Amniotic epithelial cell (primary cell): ENCODE data around the gene TREM1.
"Not testable (repeated sequence)": the region's sequence is repeated elsewhere in the genome, so short reads cannot be mapped to it uniquely, and the experiment has no call there.

Experiments used
- DNase-seq: peaks from one replicate; pipeline ENCODE4 v3.0.0-alpha.2; 2010; ENCODE audit warnings: low read depth

The TREM1 gene

DNA sequence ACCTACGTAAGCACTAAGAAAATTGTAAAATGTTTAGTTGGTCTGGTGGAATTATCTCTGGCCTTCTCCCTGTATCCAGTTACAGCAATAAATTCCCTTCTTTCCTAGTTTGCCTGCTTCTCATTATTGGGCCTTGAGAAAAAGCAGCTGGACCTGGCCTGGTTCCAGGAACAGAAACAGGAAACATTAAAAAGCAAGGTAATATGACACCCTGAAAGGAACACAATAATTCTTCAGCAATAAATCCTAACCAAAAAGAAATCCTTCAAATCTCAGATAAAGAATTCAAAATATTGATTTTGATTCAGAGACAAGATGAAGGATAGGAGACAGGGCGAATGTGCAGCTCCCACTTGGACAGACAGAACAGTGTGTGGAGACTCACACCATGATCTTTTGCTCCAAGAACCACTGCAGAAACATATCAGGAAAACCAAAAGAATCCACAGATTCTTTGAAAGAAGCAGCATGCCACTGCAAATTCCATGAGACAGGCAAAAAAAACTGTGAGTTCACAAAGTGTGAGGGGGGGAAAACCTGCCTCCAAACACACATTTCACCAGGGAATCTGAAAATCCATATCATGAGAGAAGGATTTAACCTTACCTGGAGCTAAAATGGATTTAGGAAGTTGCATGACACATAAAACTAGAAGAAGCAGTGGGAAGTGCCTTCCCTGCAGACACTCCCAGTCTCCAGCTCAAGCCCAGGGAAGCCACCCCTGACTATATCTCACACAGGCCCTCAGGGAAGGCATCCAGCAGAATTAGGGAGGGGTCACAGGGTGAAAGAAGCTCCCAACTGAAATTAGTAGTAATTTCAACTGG lies 28.9 kb downstream of the TREM1 start:
- DNase-seq: peak; percentile 77

DNA sequence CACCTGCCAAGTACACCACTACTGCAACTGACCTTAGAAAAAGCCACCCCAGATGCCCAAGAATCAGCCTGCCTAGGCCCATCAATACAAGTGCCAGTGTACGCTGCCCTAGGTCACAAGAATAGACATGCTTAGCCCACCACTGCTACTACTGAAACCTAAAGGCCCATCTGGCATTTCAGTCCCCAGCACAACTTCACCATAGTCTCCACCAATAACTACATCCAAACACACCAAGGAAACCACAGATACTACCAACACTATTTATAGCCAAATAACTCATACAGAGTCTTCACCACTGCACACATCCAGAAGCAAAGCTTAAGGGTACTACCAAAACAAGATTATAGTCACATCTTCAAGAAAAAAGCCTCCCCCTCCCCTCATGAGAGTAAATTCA lies 30.1 kb downstream of the TREM1 start:
- DNase-seq: no peak

DNA sequence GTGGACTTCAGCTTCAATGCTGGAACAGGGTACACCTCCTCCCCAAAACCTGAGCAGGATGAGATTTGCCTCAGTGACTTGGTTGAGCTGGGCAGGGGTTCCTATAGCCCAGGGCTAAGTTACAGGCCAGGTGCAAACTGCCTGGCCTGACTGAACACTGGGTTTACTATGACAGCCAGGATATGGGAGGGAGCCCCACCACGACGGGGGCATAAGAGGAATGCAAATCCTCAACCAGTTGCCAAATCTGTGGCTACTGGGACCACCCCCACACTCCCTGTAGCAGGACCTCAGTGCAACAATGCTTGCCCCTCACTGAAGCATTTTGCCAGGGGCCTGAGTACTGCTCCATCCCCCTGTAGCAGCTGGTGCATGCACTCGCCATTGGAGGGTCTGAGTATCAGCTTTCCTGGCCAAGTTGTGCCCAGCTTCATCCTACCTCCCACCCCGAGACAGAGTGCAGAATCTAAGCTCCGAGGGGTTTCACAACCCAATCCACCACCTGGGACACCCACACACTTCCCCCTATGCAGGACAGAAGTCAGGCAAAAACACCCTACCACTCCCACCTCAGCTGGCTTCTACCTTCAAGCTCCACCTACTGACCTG lies 30.7 kb downstream of the TREM1 start:
- no peak for DNase-seq

DNA sequence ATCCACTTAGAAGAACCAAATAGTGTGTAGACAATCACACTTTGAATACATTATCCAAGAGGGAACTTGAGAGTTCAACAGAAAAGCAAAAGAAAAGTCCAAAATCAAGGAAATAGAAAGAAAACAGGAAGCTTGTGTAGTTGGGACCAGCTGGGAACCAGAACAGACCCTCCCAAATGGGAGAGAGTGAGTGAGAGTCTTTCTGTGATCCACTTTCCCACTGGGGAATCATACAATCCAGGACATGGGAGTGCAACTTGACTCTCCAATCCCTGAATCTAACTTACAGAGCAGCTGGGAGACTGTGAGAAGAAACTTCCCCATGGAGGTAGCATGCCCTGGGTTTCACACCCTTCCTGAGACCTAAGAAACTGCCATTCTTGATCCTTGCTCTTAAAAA lies 31.4 kb downstream of the TREM1 start:
- DNase-seq: no peak

DNA sequence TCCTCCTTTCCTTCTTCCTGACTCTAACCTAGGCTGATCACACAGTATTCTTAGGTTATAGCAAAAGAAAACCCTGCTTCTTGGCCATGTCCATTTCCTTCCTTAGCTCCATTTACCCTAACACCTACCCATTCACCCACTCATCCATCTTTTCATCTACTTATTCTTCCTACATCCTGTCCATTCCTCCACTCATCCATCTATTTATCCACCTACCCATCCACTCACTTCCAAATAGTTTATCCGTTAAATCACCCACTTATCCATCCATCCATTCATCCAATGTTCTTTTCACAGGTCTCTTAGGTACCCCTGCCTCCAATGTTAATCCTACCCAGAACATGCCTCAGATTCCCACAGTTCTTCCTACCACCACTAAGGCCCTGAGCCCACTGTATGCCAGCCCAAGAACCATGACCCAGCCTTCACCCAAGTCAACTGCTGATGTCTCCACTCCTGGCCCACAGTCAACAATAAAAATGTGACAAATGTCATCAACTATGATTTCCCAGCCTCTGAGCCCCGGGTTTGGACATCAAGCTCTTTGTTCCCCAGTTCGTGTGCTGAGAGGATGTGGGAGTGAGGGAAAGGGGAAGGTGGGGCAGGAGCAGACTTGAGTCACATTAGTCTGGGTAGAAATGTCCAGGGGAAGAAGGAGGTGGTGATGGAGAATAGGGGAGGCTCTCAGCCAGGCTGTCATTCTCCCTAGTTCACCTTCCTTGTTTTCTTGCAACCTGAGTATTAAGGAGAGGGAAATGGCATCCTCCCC lies 33.9 kb downstream of the TREM1 start:
- DNase-seq: no peak

DNA sequence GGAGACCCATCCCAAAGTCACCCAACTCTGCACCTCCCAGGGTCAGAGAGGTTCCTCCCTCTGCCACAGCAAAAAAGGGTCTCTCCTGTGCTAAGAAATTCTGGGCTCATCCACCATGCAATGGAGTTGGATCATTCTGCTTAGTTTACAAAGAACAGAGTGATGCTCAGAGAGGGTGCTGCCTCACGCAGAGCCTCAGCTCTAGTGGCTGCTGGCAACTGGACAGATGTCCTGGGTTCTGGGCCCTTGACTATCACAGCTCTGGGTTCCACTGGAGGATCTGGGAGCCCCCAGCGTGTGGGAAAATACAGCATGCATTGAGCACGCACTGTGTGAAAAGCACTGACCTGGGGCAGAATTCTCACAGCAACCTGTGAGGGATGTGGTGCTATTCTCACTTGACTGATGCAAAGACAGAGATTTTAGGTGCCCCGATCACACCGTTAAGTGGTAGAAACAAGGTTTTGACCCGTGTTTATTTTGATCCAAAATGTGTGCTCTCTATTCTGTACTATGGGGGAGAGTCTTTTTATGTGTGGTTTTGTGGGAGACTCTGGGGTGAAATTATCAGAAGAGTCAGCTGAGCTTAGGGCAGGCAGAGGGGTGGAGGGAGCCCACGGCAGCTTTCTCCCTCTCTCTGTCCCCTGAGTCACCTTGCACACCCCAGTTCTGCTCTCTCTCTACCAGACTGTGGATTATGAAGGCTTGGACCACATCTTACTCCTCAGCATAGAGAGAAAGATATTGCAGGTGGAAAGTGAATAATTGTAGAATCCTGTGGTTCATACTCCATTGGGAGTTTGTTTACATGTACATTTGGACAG lies 38.4 kb downstream of the TREM1 start:
- DNase-seq: no peak

DNA sequence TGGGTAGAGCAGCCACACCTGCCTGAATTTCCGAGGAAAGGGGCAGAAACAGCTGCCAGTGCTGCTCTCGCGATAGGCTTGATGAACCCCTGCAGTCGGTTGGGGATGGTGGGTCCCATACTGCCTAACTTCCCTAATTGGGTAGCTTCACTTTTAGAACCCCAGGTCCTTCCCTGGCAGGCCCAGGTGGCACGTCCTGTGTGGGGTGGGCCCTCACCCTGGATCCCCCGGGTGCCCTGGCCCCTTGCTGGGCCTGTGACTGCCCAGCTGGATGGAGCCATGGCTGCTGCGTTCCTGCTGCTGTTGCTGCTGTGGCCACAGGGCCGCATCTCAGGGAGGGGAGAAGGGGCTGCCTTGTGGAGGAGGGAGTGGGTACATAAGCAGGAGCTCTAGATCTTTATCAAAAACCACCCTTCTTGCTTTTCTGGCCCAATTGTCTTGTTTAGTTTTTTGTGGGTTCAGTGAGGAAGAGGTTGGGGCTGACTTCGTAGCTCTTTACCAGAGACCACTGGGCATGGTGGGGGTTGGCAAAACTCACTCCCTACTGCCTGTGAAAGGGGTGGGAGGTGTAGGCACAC lies 39.1 kb downstream of the TREM1 start:
- DNase-seq: no peak

DNA sequence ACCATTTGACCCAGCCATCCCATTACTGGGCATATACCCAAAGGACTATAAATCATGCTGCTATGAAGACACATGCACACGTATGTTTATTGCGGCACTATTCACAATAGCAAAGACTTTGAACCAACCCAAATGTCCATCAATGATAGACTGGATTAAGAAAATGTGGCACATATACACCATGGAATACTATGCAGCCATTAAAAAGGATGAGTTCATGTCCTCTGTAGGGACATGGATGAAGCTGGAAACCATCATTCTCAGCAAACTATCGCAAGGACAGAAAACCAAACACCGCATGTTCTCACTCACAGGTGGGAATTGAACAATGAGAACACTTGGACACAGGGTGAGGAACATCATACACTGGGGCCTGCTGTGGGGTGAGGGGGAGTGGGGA lies 40.0 kb downstream of the TREM1 start:
- not testable (repeated sequence) for DNase-seq

DNA sequence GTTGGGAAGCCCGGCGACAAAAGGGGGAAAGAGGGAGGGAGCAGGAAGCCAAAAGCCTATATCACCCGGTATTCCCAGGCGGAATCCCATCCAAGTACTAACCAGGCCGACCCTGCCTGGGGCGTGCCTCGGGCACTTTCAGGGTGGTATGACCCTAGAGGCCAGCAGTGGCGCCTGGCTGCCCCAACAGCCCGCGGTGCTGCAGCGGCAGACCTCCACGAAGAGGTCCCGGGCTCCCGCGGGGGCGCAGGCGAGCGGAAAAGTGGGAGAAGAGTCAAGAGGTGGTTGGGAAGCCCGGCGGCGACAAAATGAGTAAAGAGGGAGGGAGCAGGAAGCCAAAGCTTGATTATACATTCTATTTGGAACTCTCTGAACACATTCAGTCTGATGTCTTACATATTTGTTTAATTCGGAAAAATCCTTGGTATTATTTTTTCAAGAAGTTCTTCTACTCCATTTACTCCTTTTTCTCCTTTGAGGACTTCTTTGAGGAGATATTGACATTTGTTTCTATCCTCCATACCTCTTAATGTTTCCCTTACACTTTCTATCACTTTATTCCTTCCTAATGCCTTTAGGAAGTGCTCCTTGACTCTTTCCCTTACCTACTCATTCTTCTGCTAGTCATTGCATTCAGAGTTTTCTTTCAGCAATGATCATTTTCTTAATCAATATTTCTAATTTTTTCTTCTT lies 46.9 kb downstream of the TREM1 start:
- no peak for DNase-seq

DNA sequence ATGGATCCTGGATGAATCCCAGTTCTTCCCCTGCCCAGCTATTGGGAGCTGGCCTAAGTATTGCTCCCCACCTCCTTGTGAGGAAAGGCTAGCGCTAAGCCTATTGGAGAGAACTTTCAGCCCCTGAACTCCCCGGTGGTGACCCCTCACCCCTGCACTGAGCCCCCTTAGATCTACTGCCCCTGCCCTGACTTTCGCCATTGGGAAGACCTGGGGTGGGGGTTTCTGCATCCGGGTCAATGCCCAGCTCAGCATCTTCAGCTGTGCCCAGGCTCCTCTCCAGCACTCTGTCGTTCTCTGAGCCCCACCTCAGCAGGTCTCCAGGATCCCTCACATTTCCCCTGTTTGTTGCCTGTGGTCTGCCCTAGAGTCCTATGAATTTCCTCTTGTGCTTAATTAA lies 49.4 kb downstream of the TREM1 start:
- no peak for DNase-seq

DNA sequence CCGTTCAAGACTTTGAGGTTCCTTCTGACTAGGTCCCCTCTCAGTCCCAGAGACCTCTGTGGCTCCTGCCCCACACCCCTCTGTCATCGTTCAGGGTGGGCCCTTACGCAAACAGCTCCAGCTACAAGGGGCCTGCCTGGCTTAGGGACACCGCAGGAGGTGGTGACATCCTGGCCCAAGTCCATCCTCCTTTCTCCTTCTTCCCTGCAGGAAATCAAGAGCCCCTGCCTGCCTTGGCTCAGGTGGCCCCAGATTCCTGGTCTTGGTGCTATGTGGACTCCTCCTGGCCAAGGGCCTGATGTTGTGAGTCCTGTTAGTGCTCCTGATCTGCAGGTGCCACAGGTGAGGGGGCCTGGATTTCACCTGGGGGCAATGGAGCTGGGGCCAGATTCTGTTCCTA lies 50.2 kb downstream of the TREM1 start:
- no peak for DNase-seq

DNA sequence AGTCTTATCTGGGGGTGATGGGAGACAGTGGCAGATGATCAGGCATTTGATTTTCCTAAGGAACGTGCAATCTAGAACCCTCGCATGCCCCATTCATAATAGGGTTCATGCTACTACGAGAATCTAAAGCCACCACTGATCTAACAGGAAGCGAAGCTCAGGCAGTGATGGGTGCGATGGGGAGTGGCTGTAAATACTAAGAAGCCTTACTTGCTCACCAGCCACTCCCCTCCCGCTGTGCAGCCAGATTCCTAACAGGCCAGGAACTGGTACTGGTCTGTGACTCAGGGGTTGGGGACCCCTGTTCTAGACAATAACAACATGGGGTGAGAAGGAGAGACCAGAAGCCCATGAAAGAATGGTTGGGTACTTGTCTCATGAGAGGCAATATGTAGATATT lies 53.8 kb downstream of the TREM1 start:
- DNase-seq: no peak

DNA sequence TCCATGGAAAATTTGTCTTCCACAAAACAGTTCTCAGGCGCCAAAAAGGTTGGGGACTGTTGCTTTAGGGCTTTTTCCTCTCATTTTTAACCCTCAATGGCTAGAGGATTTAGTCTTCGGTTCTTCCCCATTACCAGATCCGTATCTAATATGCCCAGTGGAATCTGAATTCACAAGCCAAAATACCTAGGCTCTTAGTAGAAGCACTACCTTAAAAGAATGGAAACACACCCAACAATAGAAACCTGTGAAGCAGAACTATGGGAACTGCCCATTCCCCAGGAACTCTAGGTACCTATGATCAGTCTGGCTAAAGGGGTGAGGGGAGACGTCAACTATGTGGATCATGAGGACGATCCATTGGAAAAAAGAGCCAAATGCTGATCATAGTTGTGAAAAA lies 55.2 kb downstream of the TREM1 start:
- DNase-seq: no peak

DNA sequence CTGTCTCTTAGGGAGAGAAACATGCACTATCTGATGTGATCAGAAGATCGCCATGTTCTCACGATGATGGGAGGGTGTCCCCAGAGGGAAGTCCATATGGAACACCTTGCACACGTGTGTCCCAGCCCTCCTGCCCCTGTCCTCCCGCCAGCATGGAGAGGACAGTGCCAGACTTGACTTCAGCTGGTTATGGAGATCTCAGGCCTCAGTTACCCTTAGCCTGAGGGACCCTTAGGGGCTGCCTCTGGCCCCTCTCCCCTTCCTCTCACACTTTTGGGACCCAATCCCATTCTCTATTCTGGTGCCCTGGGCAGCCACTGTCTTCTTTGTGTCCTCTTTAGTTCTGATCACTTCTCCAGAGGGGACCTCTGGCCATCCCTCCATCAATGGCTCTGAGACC lies 56.8 kb downstream of the TREM1 start:
- no peak for DNase-seq

DNA sequence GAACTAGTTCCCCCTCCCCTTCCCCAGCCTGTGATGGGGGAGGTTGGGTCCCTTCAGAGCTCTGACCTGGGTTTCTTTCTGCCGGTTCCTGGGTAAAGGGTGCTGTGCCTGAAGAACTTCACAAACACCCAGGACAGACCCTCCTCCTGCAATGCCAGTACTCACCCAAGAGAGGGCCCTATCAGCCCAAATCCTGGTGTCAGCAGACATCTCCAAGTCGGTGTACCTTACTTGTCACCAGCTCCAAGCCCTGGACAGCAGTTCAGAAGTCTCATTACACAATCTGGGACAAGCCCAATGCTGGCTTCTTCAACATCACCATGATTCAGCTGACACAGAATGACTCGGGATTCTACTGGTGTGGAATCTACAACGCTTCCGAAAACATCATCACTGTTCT lies 57.9 kb downstream of the TREM1 start:
- DNase-seq: peak; percentile 3

DNA sequence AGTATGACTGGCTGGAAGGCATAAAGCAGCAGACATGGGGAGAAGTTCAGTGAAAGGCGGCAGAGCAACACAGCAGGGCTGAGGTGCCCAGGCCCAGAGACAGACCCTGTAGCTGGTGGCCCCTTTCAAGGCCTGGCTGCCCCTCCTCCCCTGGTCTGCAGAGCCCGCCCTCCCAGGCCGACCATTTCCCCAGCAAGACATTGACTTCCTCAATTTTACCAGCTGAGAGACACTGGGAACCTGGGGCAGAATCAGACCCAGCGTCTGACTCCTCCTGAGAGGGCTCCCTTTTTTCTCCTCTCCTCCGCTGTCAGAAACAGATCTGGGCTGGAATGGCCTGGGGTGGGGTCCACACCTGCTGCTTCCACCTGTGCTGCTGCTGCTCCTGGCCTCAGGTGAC lies 58.4 kb downstream of the TREM1 start, which contains the start of gene TREML4:
Gene TREML4, plus strand, starts transcription at position 254 of the 400 bp plus-strand sequence. Its CDS starts 79 bp downstream, at position 333.
- no peak for DNase-seq

DNA sequence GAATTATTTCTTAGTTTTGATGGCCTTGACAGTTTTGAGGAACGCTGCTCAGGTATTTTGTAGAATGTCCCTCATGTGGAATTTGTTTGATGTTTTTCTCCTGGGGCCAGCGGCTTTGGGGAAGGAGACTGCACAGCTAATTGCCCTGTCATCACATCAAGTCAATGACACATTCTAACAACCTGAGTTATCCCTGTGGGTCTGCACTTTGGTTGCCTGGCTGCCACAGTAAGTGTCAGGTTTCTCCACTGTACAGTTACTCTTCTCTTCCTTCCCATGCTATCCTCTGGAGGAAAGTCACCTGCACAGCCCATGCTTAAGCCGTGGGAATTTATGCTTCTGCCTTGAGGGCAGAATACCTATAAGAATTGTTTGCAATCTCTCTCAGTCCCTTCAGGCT lies 59.7 kb downstream of the TREM1 start:
- DNase-seq: no peak

DNA sequence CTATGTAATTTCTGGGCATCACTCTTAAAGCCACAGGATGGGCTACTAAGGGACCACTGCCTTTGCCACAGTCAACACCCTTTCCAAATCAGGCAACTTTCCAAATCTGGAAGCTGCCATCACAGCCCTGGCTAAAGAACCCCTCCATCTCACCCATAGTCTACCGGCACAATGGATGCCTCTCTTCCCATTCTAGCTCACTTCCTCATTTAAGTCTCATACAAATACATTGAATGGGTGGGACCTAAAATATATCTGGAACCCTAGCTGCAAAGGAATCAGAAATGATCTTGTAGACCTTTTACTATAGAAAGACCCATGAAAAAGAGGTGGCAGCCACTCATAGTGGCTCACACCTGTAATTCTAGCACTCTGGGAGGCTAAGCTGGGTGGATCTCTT lies 61.7 kb downstream of the TREM1 start:
- no peak for DNase-seq
